ENCODE data around the gene SEMA4D.

- TF ChIP-seq CTCF (IDR thresholded peaks at IDR 0.05) (no peak), ZFX (IDR thresholded peaks at IDR 0.05; ENCODE audit: borderline replicate concordance) (no peak)
Measured at GRCh38 chr9:89532478-89532877, 34.6 kb upstream of the SEMA4D start.
